ENCODE results near the gene C9orf50.

Gene C9orf50

GRCh38 chr9:129570450-129571297, 50.2 kb downstream of the C9orf50 start:
- DNase-seq (ENCODE audit: low read depth): no peak

- DNase-seq (ENCODE audit: low read depth): no peak
Measured at GRCh38 chr9:129569502-129570449, 51.1 kb downstream of the C9orf50 start.

GRCh38 chr9:129568560-129569501, 52.1 kb downstream of the C9orf50 start:
- no peak for DNase-seq (ENCODE audit: low read depth)

GRCh38 chr9:129567842-129568559, 52.9 kb downstream of the C9orf50 start:
- DNase-seq (ENCODE audit: low read depth): no peak

- DNase-seq (ENCODE audit: low read depth): no peak
Measured at GRCh38 chr9:129567329-129567728, 53.6 kb downstream of the C9orf50 start.

GRCh38 chr9:129566563-129567266, 54.2 kb downstream of the C9orf50 start:
- no peak for DNase-seq (ENCODE audit: low read depth)

GRCh38 chr9:129562917-129563316, 58.0 kb downstream of the C9orf50 start:
- DNase-seq (ENCODE audit: low read depth): no peak

- no peak for DNase-seq (ENCODE audit: low read depth)
Measured at GRCh38 chr9:129562514-129562913, 58.4 kb downstream of the C9orf50 start.
